GM18517 (cell line): ENCODE data around the gene CD46.

ENCODE experiments used
- ATAC-seq: cut with Tn5 transposase; IDR thresholded peaks from one replicate; pipeline ENCODE4 v1.9.1; 2021; ENCODE audit warnings: mild to moderate bottlenecking, moderate library complexity; ENCODE audit not compliant: unreplicated experiment

Gene CD46

DNA sequence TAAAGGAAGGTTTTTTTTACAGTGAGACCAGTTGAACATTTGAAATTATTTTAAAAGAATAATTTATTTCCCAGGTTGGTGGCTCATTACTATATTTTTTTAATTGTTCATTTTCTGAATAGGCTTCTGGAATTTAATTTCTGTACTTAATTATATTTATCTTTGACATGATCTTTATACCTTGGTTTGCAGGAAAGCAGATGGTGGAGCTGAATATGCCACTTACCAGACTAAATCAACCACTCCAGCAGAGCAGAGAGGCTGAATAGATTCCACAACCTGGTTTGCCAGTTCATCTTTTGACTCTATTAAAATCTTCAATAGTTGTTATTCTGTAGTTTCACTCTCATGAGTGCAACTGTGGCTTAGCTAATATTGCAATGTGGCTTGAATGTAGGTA, 41.5 kb downstream of the CD46 start:
- ATAC-seq, result no peak

DNA sequence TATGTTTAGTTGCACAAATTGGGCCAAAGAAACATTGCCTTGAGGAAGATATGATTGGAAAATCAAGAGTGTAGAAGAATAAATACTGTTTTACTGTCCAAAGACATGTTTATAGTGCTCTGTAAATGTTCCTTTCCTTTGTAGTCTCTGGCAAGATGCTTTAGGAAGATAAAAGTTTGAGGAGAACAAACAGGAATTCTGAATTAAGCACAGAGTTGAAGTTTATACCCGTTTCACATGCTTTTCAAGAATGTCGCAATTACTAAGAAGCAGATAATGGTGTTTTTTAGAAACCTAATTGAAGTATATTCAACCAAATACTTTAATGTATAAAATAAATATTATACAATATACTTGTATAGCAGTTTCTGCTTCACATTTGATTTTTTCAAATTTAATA, 43.0 kb downstream of the CD46 start:
- ATAC-seq, result no peak

- ATAC-seq, result peak; percentile 69
Observed at GRCh38 chr1:207797229-207797973, 45.5 kb downstream of the CD46 start.

GRCh38 chr1:207798847-207799246, 47.0 kb downstream of the CD46 start:
- no peak for ATAC-seq

GRCh38 chr1:207799989-207800648, 48.3 kb downstream of the CD46 start:
- no peak for ATAC-seq

GRCh38 chr1:207801819-207802218, 50.0 kb downstream of the CD46 start:
- no peak for ATAC-seq

- no peak for ATAC-seq
Observed at GRCh38 chr1:207803678-207804077, 51.8 kb downstream of the CD46 start.

- ATAC-seq, result no peak
Observed at GRCh38 chr1:207804721-207805468, 53.0 kb downstream of the CD46 start.

DNA sequence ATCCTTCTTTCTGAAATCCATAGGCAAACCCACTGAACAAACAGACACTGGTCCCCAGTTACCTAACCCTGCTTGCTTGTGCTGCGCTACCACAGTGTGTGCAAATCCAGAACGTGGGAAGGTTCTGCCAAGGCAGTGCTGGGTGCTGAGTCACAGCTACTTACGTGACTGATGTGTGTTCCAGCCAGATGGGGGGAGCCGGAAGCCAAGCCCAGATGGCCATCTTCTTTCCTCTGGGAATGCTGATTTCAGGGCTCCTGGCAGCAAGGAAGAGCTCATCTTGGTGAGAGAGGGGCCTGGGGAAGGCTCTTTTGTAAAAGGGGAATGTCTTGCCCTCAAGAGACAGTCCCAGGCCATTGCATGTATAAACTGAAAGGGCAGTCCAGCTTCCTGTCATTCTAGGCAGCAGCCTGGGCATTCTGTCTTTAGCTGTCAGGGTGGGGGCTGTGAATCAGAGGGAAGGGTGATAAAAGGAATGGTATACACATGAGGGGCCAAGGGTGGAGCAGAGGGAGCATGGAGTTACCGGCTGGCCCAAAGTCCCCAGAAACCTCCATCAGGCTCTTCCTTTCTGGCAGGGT, 54.1 kb downstream of the CD46 start:
- ATAC-seq, result no peak

DNA sequence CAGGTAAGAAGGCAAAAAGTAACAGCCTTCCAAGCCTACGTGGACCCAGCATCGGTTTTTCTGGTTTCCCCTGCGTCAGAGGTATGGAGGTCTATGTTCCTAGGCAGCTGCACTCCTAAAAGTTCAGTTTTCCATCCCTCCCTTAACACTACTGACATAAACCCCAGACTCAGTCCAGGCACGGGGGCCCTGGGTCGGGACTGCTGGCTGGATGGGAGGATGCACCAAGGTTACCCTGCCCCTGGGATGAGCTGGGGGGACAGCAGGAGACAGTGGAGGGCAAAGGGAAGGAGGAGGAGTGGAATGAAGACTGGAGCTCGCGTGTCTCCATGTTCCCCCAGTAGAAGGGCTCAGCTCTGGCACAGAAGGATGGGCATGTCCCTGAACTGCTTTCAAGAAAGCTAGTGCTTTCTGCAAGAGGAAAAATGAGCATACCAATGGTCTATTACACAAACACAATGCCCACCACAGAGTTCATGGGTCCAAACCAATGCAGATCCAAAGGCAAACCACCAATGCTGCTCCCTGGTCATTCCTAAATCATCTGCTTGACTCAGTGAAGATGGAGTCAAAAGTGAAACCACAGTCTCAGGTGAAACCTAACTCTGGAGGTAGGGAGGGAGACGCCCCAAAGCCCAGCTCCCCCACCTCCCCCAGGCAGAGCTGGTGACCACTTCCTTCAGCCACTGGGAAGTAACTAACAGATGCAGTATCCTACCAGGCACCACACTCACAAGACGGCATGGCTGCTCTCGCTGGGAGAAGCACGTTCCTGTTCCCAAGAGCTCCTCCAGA, 54.9 kb downstream of the CD46 start:
- no peak for ATAC-seq

DNA sequence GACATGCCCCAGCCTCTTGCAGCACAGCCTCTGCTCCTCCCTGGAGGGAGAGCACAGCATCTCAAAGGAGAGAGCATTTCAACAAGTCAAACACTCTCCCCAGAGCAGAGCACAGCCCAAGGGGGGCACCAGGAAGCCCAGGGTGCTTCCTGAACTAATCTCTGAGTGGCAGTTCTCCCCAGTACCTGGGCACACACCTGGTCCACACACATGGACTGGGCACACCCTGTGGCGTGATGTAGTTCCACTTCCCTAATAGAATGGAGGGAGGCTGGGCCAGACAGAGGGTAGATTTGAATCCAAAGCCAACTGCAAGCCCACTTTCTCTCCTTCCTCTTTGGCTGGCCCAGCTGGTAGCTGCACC, 55.5 kb downstream of the CD46 start:
- ATAC-seq, result no peak

GRCh38 chr1:207807690-207808321, 56.0 kb downstream of the CD46 start:
- ATAC-seq, result no peak

DNA sequence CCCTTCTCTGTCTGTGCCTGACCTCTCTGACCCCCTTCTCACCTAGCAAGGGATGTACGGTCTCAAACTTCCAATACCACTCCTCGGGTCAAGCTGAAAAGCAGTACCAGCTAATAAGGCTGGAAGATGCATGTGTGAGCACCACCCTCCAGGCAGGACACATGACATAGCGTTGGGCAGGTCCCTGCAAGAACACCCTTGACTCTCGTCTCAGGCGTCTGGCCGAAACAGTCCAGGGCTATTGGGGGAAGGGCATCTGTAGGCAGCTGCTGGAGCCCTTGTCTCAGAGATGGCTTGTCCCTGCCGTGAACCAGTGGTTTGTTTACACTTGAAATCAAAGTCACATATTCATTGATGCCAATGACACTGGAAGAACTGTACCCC, 56.5 kb downstream of the CD46 start:
- ATAC-seq, result no peak

- ATAC-seq, result no peak
Observed at GRCh38 chr1:207808911-207809555, 57.2 kb downstream of the CD46 start.

GRCh38 chr1:207810173-207810572, 58.3 kb downstream of the CD46 start:
- ATAC-seq, result no peak

DNA sequence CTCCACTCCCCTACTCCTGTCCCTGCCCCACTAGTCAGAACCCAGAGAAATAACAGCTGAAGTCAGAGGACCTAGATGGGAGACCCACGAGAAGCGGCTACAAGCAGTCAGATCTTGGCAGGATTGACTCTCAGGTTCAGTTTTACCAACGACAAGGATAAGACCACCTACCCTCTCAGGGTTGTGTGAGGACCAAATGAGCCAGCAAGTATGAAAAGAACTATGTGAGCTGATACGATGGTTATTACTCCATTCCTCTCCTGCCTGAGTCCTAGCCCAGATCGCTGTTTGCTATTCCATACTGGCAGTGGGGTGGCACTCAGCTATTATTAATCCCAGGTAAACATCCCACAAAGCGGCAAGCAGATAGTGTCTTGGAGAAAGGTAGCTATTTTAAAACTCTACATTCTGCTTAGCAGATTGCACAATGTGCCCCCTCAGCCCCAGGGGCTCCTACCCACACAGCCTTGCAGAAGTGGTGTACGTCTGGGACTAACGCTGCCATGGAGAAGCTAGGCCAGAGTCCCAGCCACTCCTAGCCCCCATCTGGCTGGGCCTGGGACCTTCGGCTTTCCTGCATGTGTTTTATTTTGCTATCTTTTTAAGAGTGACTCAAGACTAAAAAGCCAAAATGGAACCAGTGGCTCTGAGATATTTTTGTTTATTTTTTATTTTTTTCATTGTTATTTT, 58.9 kb downstream of the CD46 start:
- no peak for ATAC-seq

DNA sequence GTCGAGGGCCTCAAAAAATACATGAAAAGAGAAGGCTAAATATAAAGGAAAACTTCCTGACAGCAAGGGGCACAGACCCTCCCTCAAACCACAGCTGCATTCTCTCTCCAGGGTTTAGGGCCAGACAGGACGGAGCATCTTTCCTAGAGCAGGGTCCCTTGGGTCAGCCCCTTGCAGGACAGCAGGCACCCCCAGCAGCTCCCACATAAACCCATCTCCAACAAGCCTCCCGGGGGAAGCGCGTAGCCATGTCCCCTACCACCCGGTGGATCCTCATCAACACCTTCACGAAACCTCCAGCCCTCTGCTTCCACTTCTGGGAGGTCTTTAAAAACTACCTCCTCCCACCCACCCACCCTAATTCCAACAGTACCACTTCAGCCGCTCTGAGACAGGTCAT, 59.5 kb downstream of the CD46 start:
- ATAC-seq, result no peak

DNA sequence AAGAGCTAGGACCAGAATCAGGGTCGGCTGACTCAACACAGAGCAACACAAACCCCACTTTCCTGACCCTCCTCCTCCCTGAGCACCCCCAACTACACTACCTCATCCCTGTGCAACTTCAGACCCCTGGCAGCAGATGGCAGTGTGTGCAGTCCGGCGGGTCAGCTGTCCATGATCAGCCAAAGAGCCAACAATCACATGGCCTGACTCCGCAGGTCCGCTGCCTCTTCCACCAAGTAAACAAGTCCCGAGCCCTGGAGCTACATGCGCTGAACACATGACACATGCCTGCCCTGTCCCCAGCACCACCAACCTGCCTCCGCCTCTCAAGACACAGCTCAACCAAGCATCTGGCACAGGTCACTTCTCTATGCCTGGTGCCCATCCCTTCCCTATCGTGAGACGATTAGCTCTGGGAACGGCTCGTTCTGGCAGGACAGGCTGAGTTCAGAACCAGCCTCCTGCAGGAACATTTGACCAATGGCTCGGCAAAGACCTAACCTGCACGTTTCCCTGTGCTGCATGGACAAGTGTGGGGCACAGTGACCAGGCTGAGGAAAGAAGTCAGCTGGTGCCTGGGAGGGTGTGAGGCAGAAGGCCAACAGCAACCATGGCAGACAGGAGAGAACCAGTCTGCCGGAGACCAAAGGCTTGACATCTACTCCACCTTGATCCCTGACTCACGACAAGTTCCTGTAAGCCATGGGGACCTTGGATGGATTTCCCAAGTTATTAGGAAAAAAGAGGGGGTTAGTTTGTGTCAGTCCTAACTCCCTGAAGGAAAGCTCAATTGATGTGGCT, 60.3 kb downstream of the CD46 start:
- no peak for ATAC-seq
